Measurements from ENCODE around the gene JMJD1C.

Gene JMJD1C

GRCh38 chr10:63470928-63471327 is 5.2 kb upstream of the JMJD1C start:
- TF ChIP-seq CTCF (IDR thresholded peaks at IDR 0.05) = no peak

DNA sequence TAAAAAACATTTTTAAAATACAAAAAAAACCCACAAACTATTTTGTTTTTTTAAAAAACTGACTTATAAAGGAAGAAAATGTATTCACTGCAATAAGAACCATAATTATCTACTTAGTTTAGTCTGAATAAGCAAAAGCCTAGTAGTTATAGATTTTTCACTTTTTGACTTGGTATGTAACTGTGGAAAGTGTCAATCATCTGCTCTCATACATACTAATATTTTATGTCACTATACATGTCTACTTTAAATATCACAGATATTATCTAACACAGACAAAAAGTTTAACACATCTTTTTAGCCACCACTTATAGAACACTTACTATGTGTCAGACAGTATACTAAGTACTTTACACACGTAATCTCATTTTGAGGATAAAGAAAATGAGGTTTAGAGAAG is 3.2 kb upstream of the JMJD1C start:
- TF ChIP-seq CTCF (IDR thresholded peaks at IDR 0.05) = no peak

- TF ChIP-seq CTCF (IDR thresholded peaks at IDR 0.05) = no peak
Observed at GRCh38 chr10:63467841-63468240, 2.1 kb upstream of the JMJD1C start.

DNA sequence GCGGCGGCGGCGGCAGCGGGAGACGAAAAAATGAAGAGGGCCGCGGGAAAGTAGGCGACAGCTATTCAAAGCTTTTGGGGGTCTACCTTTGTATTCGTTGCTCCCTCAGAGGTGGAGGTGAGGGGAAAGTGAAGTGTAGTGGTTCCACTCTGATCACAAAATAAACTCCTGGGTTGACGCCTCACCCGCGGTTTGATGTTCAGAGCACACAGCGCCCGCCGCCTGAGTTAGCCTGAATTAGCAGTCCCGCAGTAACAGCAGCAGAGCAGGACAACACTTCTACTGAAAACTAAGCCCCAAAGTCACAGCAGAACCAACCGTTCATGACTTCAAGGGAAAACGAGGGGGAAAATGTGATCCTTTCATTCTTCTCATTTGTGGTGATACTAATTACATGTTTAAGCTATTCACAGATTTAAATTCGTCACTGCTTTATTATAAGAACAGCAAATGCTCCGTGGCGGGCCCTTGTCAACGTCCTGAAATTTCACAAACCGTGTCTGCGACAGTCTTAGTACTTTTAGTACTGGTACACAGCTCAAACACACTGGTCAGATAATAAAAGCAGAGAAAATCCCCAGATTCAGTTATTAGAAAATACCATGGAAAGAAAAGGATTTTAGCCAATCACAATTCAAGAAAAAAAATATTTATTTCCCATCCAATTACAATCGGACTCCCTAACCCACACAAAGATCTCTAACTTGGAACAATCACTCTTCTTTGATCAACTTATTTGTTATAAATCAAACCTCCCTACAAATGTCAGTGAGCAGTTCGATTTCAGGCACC is 563 bp upstream of the JMJD1C start:
- no peak for TF ChIP-seq CTCF (IDR thresholded peaks at IDR 0.05)

- TF ChIP-seq CTCF (IDR thresholded peaks at IDR 0.05) = no peak
Observed at GRCh38 chr10:63464402-63465292, 1.1 kb downstream of the JMJD1C start.

GRCh38 chr10:63462442-63462841 is 3.3 kb downstream of the JMJD1C start:
- TF ChIP-seq CTCF (IDR thresholded peaks at IDR 0.05) = no peak

DNA sequence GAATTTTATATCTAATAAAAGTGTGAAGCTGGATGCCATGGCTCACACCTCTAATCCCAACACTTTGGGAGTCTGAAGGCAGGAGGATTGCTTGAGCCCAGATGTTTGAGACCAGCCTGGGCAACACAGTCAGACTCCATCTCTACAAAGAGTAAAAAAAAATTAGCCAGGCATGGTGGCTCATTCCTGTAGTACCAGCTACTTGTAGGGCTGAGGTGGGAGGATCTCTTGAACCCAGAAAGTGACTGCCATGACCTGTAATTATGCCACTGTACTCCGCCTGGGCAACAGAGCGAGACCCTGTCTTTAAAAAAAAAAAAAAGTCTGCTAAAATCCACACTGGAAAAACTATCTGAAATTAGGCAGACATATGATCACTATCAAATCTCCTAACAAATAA is 7.6 kb downstream of the JMJD1C start:
- no peak for TF ChIP-seq CTCF (IDR thresholded peaks at IDR 0.05)

Data from LNCAP (cell line).